AG09309 (cell line): ENCODE results near the gene HDDC3.

ENCODE experiments used
- DNase-seq: peaks from one replicate; pipeline ENCODE4 v3.0.0-alpha.2; 2010; ENCODE audit warnings: low read depth
- H3K4me3 ChIP-seq: 2 replicates; pipeline ENCODE4 v1.5.1; 2011; ENCODE audit warnings: mild to moderate bottlenecking, low read depth, low read length, moderate library complexity; ENCODE audit not compliant: control insufficient read depth
- TF ChIP-seq, protein P1 (sequence below): IDR thresholded peaks from 2 replicates; pipeline ENCODE4 v1.5.1; 2011; ENCODE audit warnings: mild to moderate bottlenecking, low read depth, low read length, inconsistent platforms; ENCODE audit not compliant: insufficient read depth, control insufficient read depth; ENCODE audit errors: missing control alignments

The HDDC3 gene

DNA sequence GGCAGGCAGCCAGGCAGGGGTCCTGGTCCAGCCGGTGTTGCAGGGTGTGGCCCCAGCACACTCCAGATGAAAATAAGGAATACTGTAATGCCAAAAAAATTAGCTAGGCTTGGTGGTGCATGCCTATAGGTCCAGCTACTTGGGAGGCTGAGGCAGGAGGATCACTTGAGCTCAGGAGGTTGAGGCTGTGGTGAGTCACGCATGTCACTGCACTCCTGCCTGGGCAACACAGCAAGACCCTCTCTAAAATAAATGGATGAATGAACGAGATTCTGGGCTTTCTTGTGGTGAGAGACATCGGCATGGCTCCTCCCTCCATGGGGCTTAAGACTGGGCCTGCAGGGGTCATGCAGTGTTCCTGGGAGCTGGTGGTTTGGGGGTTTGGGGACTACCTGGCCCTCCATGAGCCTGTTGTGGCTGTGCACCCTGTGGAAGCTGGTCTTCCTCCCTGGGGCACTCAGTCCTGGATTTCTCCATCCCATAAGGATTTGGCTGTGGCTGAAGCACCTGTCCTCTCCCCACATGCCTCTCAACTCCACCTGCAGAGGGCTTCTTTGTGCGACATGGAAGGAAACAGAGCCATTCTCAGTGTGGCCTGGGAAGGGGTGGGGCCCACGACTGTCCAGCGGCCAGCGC lies 14.7 kb upstream of the HDDC3 start:
- H3K4me3 ChIP-seq = no peak overlapping the region
- DNase-seq = no peak
- TF ChIP-seq, protein P1, sequence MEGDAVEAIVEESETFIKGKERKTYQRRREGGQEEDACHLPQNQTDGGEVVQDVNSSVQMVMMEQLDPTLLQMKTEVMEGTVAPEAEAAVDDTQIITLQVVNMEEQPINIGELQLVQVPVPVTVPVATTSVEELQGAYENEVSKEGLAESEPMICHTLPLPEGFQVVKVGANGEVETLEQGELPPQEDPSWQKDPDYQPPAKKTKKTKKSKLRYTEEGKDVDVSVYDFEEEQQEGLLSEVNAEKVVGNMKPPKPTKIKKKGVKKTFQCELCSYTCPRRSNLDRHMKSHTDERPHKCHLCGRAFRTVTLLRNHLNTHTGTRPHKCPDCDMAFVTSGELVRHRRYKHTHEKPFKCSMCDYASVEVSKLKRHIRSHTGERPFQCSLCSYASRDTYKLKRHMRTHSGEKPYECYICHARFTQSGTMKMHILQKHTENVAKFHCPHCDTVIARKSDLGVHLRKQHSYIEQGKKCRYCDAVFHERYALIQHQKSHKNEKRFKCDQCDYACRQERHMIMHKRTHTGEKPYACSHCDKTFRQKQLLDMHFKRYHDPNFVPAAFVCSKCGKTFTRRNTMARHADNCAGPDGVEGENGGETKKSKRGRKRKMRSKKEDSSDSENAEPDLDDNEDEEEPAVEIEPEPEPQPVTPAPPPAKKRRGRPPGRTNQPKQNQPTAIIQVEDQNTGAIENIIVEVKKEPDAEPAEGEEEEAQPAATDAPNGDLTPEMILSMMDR = no peak

DNA sequence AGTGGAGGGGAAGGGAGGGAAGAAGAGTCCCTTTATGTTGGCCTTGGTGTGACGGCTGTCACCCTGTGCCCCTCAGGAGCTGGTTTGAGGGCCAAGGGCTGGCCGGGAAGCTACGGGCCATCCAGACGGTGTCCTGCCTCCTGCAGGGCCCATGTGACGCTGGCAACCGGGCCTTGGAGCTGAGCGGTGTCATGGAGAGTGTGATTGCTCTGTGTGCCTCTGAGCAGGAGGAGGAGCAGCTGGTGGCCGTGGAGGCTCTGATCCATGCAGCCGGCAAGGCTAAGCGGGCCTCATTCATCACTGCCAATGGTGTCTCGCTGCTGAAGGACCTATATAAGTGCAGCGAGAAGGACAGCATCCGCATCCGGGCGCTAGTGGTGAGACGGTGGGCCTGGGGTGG lies 14.2 kb upstream of the HDDC3 start:
- TF ChIP-seq, protein P1 = no peak
- DNase-seq = no peak
- no peak overlapping the region for H3K4me3 ChIP-seq

DNA sequence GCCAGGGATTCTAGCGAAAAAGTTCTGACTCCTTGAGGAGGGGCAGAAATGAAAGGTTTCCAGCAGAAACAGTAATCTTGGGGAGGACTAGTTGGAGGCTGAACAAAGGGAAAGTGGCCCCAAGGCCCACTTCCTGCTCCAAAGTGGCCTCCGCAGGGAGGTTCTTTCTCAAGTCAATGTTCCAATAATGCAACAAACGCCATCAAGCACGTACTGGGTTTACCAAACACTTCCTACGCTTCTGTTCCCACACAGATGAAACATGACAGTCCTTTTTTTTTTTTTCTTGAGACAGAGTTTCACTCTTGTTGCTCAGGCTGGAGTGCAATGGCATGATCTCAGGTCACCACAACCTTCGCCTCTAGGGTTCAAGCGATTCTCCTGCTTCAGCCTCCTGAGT lies 12.7 kb upstream of the HDDC3 start:
- TF ChIP-seq, protein P1 = no peak
- no peak for DNase-seq
- no peak overlapping the region for H3K4me3 ChIP-seq

DNA sequence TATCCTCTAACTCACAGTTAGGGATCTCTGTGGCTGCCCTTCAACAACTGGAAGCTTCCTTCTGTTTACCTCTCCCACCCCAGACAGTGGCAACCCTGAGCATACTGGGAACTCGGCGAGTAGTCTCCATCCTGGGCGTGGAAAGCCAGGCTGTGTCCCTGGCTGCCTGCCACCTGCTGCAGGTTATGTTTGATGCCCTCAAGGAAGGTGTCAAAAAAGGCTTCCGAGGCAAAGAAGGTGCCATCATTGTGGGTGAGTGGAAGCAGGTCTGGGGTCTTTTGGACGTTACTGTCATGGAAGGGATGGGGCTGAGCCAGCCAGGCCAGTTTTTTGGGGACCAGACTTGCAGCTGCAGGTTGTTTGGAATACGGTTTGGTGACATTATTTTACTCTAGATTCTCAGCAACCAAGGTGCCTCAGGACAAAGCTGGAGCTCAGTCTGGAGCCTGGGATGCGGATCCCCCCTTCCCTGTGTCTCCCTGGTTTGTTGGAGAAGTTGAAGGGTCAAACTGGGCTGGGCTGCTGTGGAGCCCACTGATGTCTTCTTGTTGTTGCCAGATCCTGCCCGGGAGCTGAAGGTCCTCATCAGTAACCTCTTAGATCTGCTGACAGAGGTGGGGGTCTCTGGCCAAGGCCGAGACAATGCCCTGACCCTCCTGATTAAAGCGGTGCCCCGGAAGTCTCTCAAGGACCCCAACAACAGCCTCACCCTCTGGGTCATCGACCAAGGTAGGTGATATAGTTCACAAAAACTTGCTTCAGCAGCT lies 10.2 kb upstream of the HDDC3 start:
- DNase-seq = no peak
- TF ChIP-seq, protein P1 = no peak
- H3K4me3 ChIP-seq = no peak overlapping the region

DNA sequence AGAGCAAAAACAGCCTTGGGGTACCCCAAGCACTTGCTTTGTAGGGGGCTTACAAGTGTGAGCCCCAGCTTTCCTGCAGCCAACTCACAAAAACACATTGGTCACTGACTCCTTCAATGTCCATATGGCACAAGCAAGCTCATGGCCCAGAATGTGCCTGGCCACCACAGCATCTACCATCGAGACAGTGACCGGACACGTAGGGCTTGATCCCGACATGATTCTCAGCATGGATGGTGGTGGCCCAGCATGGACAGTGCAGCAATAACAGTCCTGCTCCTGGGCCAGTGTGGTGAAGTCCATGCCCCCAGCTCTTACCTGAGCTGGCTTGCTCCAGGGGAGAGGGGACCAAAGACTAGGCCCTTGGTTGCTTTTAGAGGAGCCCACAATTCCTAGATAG lies 8.7 kb upstream of the HDDC3 start:
- TF ChIP-seq, protein P1 = no peak
- H3K4me3 ChIP-seq = no peak overlapping the region
- no peak for DNase-seq

DNA sequence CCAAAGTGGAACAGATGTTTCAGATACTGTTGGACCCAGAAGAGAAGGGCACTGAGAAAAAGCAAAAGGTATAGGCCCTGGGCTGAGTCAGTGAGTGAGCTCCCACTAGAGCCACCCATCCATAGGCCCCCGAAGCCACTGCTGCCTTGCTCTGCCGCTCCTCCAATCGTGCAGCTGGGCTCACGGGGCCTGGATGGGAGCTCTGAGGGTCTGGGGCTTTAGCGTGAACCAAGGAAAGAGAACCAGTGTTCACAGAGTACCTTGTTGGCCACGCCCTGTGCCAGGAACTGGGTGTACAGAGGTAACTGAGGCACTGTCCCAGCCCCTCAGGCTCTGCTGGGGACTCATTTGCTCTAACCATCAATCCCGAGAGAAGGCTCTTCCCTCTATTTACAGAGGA lies 7.4 kb upstream of the HDDC3 start:
- H3K4me3 ChIP-seq = no peak overlapping the region
- DNase-seq = no peak
- TF ChIP-seq, protein P1 = no peak

DNA sequence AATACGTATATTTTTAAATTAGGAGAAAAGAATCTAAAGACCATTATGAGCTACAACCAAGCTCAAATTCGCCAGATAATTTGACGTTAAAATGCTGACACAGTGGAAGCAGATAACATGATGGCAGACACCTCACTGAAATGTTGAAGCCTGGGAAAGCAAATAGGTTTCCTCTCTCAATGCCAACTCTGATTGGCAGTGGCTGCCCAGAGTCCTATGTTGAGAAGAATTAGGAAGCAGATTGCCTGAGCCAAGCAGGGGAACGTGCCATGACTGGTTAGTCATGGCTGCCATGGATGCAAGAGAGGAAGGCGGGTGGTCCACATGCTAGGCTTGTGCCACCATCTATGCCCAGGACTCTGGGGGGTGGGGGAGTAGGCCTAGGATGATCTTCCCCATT lies 5.9 kb upstream of the HDDC3 start:
- H3K4me3 ChIP-seq = no peak overlapping the region
- no peak for DNase-seq
- TF ChIP-seq, protein P1 = no peak
